ENCODE results near the gene DYNC2H1.

DNA sequence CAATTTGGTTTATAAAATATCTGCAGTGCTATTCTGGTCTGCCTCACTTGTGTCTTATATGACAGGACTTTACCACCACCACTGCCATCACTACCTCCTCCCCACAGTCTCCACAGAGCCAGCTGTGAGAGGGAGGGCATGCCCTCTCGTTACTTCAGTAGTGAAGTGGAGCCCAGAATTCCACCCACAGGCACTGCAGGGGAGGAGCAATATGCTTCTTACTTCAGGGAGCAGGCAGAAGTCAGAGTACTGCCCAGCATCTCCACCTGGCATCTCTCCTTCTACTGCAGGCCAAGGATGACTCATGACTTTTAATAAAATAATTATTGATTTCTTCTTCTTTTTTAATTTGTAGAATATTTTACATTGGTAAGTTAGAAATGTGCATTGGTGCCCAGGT lies 255.5 kb downstream of the DYNC2H1 start:
- TF ChIP-seq, protein P1, sequence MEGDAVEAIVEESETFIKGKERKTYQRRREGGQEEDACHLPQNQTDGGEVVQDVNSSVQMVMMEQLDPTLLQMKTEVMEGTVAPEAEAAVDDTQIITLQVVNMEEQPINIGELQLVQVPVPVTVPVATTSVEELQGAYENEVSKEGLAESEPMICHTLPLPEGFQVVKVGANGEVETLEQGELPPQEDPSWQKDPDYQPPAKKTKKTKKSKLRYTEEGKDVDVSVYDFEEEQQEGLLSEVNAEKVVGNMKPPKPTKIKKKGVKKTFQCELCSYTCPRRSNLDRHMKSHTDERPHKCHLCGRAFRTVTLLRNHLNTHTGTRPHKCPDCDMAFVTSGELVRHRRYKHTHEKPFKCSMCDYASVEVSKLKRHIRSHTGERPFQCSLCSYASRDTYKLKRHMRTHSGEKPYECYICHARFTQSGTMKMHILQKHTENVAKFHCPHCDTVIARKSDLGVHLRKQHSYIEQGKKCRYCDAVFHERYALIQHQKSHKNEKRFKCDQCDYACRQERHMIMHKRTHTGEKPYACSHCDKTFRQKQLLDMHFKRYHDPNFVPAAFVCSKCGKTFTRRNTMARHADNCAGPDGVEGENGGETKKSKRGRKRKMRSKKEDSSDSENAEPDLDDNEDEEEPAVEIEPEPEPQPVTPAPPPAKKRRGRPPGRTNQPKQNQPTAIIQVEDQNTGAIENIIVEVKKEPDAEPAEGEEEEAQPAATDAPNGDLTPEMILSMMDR (conservative IDR thresholded peaks at IDR 0.05; ENCODE audit: low read depth, low read length): no peak
- TF ChIP-seq EZH2phosphoT487 (IDR thresholded peaks at IDR 0.05; ENCODE audit: borderline replicate concordance, low read length) (no peak), EZH2 (IDR thresholded peaks at IDR 0.05; ENCODE audit: low read length, unreplicated experiment) (no peak)

Data from PC-3 (cell line).